Lower lobe of right lung (tissue), 2 donors: ENCODE measurements around the gene SLC16A6. TPM values are rescaled to one million over a fixed set of nuclear protein-coding genes. Genes with fewer than 3 reads are reported as not detected.

Experiments used
- ATAC-seq, 2 donors: fragments of 200-7000 bp; cut with Tn5 transposase; one replicate each; pipeline ENCODE4 v1.9.1; 2020 to 2022; ENCODE audit warnings: mild to moderate bottlenecking in 2 of 2, moderate library complexity in 2 of 2
- DNase-seq: peaks from one replicate; pipeline ENCODE4 v3.0.0-alpha.2; 2020
- H3K27ac ChIP-seq: fragments of 200-600 bp; one replicate; pipeline ENCODE4 v1.8.0; 2022
- H3K27me3 ChIP-seq: fragments of 200-600 bp; one replicate; pipeline ENCODE4 v1.8.0; 2022; ENCODE audit warnings: low read depth
- H3K36me3 ChIP-seq: fragments of 200-600 bp; one replicate; pipeline ENCODE4 v1.8.0; 2022; ENCODE audit warnings: mild to moderate bottlenecking
- H3K4me1 ChIP-seq: fragments of 200-600 bp; one replicate; pipeline ENCODE4 v1.8.0; 2022
- H3K4me3 ChIP-seq: fragments of 200-600 bp; one replicate; pipeline ENCODE4 v1.8.0; 2022; ENCODE audit warnings: mild to moderate bottlenecking
- H3K9me3 ChIP-seq: fragments of 200-600 bp; one replicate; pipeline ENCODE4 v1.8.0; 2022
- CTCF ChIP-seq: fragments of 200-600 bp; IDR thresholded peaks from one replicate; pipeline ENCODE4 v1.8.0; 2022; ENCODE audit warnings: antibody characterized with exemption, mild to moderate bottlenecking
- intact Hi-C: fragments of 100-400 bp; cut with DNase I; formaldehyde crosslinking; loops from one replicate; pipeline ENCODE4 v1.11.0; 2022
- total RNA-seq: library from RNA; stranded (reverse); fragmentation: NEBNext Ultra II Directional; extraction: Animal tissue kit (Norgen Biotek cat#: 25700); gene quantifications from one replicate; pipeline ENCODE4 v1.2.1, GENCODE V29; 2021
- donor health status: DM: no; HTN: yes; CAD: no; lungs with severe emphysema.

The SLC16A6 gene
- total RNA-seq, 1 donor from 2014 or later = 7.5 TPM

GRCh38 chr17:68327823-68328557 lies 37.1 kb upstream of the SLC16A6 start:
- intact Hi-C loops = no loop called here
- no peak for TF ChIP-seq CTCF
- no peaks in the 10 kb centered on the region for H3K4me1 ChIP-seq
- no peak overlapping the region for H3K4me3 ChIP-seq
- no peak overlapping the region for H3K27ac ChIP-seq
- H3K27me3 ChIP-seq = no peaks in the 10 kb centered on the region
- no peaks in the 10 kb centered on the region for H3K36me3 ChIP-seq
- ATAC-seq = no peak
- peaks cover 12% of the 10 kb centered on the region for H3K9me3 ChIP-seq
- no peak for DNase-seq

DNA sequence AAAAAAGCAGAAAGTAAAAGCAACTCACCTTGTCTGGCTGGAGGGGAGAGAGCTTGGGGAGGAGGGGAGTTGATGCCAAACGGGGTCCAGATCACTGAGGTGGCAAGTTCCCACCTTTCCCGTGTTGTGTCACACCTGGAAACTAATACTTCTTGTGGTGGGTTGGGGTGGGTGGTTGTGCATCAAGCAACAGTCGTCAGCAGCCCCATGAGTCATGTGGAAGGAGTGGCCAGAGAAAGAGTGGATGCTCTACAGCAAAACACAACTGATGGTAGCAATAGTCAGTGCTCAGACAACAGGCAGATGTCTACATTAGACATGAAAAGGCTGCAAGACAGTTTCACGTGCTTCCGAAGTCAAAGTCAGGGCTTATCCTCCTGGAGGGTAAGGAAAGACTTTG lies 35.8 kb upstream of the SLC16A6 start:
- no peaks in the 10 kb centered on the region for H3K36me3 ChIP-seq
- no peak overlapping the region for H3K27ac ChIP-seq
- no peak for TF ChIP-seq CTCF
- no peaks in the 10 kb centered on the region for H3K27me3 ChIP-seq
- H3K4me1 ChIP-seq = no peaks in the 10 kb centered on the region
- no peak for DNase-seq
- intact Hi-C loops = no loop called here
- no peak overlapping the region for H3K4me3 ChIP-seq
- peaks cover 4% of the 10 kb centered on the region for H3K9me3 ChIP-seq
- no peak for ATAC-seq

DNA sequence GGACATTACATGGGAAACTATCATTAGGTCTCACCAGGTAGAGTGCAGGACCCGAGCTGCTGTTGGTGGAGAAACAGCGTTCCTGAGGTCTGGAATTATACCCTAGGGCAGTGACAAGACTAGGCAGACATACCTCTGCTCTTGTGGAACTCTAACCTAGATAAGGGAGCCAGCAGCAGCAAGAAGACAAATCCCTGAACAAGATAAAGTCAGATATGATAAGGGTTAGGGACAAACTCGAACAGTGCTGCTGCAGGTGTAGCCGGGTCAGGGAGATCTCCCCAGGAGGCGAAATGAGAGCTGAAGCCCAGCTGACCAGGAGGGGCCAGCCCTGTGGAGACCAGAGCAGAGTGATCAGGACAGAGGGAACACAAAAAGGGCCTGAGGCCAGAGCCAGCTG lies 35.0 kb upstream of the SLC16A6 start:
- Histone ChIP-seq H3K4me3 (no peak overlapping the region), H3K36me3 (no peaks in the 10 kb centered on the region), H3K27me3 (no peaks in the 10 kb centered on the region), H3K9me3 (no peaks in the 10 kb centered on the region), H3K27ac (no peak overlapping the region), H3K4me1 (no peaks in the 10 kb centered on the region)
- intact Hi-C loops = no loop called here
- ATAC-seq (no peak), DNase-seq (no peak)
- no peak for TF ChIP-seq CTCF

DNA sequence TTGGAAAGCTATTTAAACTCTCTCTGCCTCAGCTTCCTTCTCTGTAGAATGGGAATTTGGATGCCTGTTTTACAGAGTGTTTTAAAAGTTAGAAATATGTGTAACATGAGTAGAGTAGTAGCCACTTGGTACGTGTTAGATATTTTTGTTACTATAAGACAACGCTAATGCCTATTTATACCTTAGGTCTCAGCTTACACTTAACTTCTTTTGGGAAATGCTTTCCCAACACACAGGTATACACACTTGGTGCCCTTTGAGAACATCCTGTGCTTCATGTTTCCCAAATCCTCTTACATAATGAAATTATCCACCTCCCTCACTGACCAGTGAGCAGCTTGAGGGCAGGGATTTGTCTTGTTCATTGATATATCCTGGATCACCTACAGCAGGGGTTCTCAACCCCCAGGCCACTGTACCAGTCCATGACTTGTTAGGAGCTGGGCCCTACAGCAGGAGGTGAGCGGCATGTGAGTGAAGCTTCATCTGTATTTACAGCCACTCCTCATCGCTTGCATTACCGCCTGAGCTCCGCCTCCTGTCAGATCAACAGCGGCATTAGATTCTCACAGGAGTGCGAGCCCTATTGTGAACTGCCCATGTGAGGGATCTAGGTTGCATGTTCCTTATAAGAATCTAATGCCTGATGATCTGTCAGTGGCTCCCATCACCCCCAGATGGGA lies 33.9 kb upstream of the SLC16A6 start:
- DNase-seq (no peak), ATAC-seq (no peak)
- intact Hi-C loops = no loop called here
- no peaks in the 10 kb centered on the region for H3K36me3 ChIP-seq
- H3K4me1 ChIP-seq = no peaks in the 10 kb centered on the region
- no peak overlapping the region for H3K4me3 ChIP-seq
- no peaks in the 10 kb centered on the region for H3K9me3 ChIP-seq
- no peaks in the 10 kb centered on the region for H3K27me3 ChIP-seq
- TF ChIP-seq CTCF = no peak
- H3K27ac ChIP-seq = no peak overlapping the region

- H3K27ac ChIP-seq = no peak overlapping the region
- no peak for ATAC-seq
- no peaks in the 10 kb centered on the region for H3K4me1 ChIP-seq
- H3K4me3 ChIP-seq = no peak overlapping the region
- H3K27me3 ChIP-seq = no peaks in the 10 kb centered on the region
- TF ChIP-seq CTCF = no peak
- no peak for DNase-seq
- no peaks in the 10 kb centered on the region for H3K36me3 ChIP-seq
- intact Hi-C loops = no loop called here
- H3K9me3 ChIP-seq = no peaks in the 10 kb centered on the region
These were observed 33.2 kb upstream of the SLC16A6 start for GRCh38 chr17:68324114-68324513.
